ENCODE measurements around the gene SNCAIP.

The SNCAIP gene

DNA sequence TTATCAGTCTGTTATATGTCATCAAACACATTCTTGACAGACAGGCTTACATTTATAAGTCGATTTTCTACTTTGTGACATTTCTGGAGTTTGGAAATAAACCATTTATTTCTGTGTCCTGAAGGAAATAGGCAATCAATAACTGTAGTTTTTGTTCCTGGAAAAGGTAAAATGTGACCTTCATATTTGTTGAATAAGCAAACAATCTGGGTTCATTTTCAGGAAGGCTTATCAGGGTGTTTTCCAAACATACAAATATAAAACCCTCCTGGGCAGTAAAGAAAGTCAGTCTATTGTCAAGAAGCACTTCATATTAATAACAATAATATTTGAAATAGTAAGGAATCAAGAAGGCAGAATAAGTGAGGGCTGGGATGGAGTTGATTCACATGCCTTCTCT, 195.0 kb downstream of the SNCAIP start:
- DNase-seq (ENCODE audit: low read depth), result no peak

DNA sequence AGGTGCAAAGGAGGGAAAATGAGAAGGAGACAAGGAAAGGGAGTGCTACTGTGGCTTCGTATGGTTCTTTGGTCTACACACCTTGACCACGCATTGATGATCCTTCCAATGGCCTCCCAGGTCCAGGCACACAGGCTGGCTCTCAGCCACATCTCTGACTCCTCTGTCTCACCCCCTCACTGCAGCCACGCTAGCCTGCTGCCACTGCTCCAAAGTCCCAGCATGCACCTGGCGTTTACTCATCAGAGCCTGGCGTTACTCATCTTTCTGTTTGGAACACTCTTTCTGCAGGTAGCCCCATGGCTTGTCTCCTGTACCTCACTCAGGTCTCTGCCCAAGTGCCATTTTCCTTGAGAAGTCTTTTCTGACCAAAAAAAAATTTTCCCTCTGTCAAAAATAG, 195.5 kb downstream of the SNCAIP start:
- no peak for DNase-seq (ENCODE audit: low read depth)

DNA sequence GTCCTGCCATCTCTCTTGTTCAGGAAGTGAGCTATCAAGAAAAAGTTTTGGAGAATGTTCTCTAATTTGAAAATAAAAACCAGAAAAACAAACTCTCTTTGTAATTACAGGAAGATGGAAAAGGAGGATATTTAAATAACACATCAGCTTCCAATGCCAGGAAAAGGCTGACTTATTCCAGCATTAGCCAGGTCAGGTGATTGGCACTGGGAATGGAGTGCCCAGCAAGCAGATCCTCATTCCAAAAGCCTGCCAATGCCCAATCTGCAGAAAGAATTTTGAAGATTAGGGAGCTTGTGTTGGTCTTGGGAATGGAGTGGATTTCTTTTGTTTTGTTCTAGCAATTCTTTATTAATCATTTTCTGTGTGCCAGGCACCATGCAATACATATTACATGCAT, 196.6 kb downstream of the SNCAIP start:
- no peak for DNase-seq (ENCODE audit: low read depth)

Measured in stimulated activated CD8-positive, alpha-beta memory T cell treated with anti-CD3 and anti-CD28 coated beads, Interleukin-15, amount 100 ng/mL, for 1 hour (primary cell).